Prostate gland (tissue), 2 donors: Measurements from ENCODE around the gene INTS14. TPM values are rescaled to one million over a fixed set of nuclear protein-coding genes. Genes with fewer than 3 reads are reported as not detected.

Experiments used
- DNase-seq: peaks from one replicate; pipeline ENCODE4 v3.0.0-alpha.2; 2019; ENCODE audit warnings: low spot score
- H3K27ac ChIP-seq, 2 donors: fragments of 200-600 bp; sonication (generic); 2 replicates each; pipeline ENCODE4 v1.5.1; 2017 to 2019
- H3K27me3 ChIP-seq: fragments of 200-600 bp; sonication (generic); replicated peaks from 2 replicates; pipeline ENCODE4 v1.5.1; 2019; ENCODE audit not compliant: insufficient read depth
- H3K36me3 ChIP-seq, 2 donors: fragments of 200-600 bp; sonication (generic); 1 replicate in 1 of 2; 2 replicates in 1 of 2; pipeline versions ENCODE4 v1.5.1 to v1.8.1; 2017 to 2019
- H3K4me1 ChIP-seq: fragments of 200-600 bp; sonication (generic); replicated peaks from 2 replicates; pipeline ENCODE4 v1.5.1; 2019
- H3K4me3 ChIP-seq, 2 donors: fragments of 200-600 bp; sonication (generic); 2 replicates each; pipeline ENCODE4 v1.5.1; 2017 to 2019
- H3K9me3 ChIP-seq: fragments of 200-600 bp; sonication (generic); 2 replicates; pipeline ENCODE4 v1.5.1; 2017
- POLR2A ChIP-seq: fragments of 450-650 bp; IDR thresholded peaks from one replicate; pipeline ENCODE4 v1.6.1; 2016; ENCODE audit warnings: antibody characterized with exemption, mild to moderate bottlenecking
- POLR2AphosphoS5 ChIP-seq: sonication (generic); formaldehyde crosslinking; IDR thresholded peaks from one replicate; pipeline ENCODE4 v1.6.1; 2017; ENCODE audit warnings: antibody characterized with exemption
- WGBS: methylation state at CpG from one replicate; pipeline ENCODE4 v1.1.5; 2018; 5-methylcytosine and 5-hydroxymethylcytosine counted together
- intact Hi-C: fragments of 100-400 bp; cut with DNase I; formaldehyde crosslinking; loops from one replicate; pipeline ENCODE4 v1.14.2; 2022
- total RNA-seq, 2 donors: library from RNA; depleted of rRNA; stranded (reverse); fragments of >200 nt; gene quantifications; one replicate each; pipeline ENCODE4 v1.1.0, GENCODE V29; 2016
- TF ChIP-seq, protein P1 (sequence below), 4 experiments: fragments of 200-600 bp in 2 of 4; fragments of 450-650 bp in 2 of 4; sonication (generic) in 2 of 4; IDR thresholded peaks; 1 replicate in 3 of 4; 2 replicates in 1 of 4; pipeline ENCODE4 v1.5.1; 2016 to 2019; ENCODE audit warnings: antibody characterized with exemption in 4 of 4, mild to moderate bottlenecking in 2 of 4, moderate library complexity in 2 of 4

Gene INTS14
- 10 to 100 TPM; 39.4 to 55.2 TPM for total RNA-seq

DNA sequence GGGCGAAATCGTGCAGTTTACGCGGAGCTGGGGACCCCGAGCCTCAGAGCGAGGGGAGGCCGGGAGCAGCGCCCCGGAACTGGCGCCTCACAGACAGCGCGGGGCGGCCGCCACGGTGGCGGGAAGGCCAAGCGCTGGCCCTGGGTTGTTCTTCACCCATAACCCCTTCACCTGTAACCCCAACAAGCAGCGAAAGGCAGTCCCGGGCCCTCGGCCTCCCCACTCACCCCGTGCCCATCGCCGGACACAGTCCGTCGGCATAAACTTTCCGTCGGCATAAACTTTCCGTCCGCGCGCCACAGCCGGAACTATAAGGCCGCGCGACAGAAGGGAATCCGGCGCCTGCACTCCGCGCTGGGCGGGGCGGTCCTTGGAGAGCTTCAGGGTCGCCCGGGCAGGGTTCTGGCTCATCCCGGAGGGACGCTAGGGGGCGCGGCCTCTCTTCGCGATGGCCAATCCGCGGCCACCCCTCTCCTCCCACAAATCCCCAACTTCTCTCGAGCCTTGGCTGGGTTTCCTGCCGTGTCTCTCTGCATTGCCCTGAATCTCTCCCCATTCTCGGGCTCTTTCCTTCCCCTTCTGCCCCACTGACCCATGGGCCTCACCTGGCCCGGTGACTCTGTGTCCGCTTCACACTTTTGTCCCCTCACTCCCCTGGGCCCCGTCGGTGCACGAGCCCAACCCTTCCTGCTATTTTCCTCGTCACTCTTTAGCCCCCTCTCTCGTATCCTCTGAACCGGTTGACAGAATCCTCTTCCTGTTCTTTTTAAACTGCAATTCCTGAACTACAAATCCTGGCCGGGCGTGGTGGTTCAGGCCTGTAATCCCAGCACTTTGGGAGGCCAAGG is at the start of gene INTS14:
INTS14 (minus strand) TSS at position 261 of the 848 bp plus-strand sequence. CDS start 3,751 bp downstream, outside the sequence.
- intact Hi-C loops = no loop called here
- under 1% methylated on average over 64 of the region's 64 CpGs for WGBS
- Histone ChIP-seq H3K4me1 (peaks cover 4% of the 10 kb centered on the region), H3K4me3 (peak within 1 kb of the TSS; percentile 79 to 91), H3K27ac (peak within 1 kb of the TSS; percentile 84 to 95), H3K9me3 (no peaks in the 10 kb centered on the region), H3K36me3 (no peaks in the 10 kb centered on the region), H3K27me3 (no peaks in the 10 kb centered on the region)
- DNase-seq = peak; percentile 97
- peak; percentile 91 for TF ChIP-seq POLR2AphosphoS5
- TF ChIP-seq, protein P1, sequence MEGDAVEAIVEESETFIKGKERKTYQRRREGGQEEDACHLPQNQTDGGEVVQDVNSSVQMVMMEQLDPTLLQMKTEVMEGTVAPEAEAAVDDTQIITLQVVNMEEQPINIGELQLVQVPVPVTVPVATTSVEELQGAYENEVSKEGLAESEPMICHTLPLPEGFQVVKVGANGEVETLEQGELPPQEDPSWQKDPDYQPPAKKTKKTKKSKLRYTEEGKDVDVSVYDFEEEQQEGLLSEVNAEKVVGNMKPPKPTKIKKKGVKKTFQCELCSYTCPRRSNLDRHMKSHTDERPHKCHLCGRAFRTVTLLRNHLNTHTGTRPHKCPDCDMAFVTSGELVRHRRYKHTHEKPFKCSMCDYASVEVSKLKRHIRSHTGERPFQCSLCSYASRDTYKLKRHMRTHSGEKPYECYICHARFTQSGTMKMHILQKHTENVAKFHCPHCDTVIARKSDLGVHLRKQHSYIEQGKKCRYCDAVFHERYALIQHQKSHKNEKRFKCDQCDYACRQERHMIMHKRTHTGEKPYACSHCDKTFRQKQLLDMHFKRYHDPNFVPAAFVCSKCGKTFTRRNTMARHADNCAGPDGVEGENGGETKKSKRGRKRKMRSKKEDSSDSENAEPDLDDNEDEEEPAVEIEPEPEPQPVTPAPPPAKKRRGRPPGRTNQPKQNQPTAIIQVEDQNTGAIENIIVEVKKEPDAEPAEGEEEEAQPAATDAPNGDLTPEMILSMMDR (IDR thresholded peaks at IDR 0.05) = peak; percentile 58 to 86 (median 84)
- TF ChIP-seq POLR2A = no peak

DNA sequence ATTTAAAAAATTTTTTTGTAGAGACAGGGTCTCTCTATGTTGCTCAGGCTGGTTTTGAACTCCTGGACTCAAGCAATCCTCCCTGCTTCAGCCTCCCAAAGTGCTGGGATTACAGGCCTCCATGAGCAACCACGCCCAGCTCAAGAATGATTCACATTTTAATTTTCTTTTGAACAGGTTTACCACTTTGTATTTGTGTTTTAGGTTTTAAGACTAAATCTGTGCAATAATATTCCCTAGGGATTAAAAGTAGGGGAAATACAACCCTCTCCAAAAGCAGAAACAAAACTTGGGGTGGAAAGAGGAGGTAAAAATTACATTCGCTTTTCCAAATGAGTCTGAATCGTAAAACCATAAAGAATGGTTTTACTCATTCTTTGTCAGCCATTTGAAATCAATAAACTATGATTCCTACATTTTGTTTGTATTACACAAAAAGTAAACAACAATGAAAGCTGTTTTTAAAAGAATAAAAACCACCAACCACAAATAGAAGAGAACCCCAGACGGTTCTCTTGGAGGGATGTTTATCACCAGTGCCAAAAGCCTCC is 48.6 kb upstream of the INTS14 start:
- intact Hi-C loops = no loop called here
- H3K4me3 ChIP-seq = no peak overlapping the region
- no peaks in the 10 kb centered on the region for H3K9me3 ChIP-seq
- peak overlapping the region; percentile 7 to 17 for H3K27ac ChIP-seq
- H3K27me3 ChIP-seq = no peaks in the 10 kb centered on the region
- no peaks in the 10 kb centered on the region for H3K4me1 ChIP-seq
- WGBS = 57% methylated on average over 4 of the region's 4 CpGs
- TF ChIP-seq POLR2AphosphoS5 (no peak), POLR2A (no peak)
- TF ChIP-seq, protein P1 (IDR thresholded peaks at IDR 0.05) = no peak
- H3K36me3 ChIP-seq = no peaks in the 10 kb centered on the region
- no peak for DNase-seq

- no peaks in the 10 kb centered on the region for H3K4me1 ChIP-seq
- WGBS = 58% methylated on average over 4 of the region's 4 CpGs
- TF ChIP-seq, protein P1 (IDR thresholded peaks at IDR 0.05) = no peak
- TF ChIP-seq POLR2AphosphoS5 (no peak), POLR2A (no peak)
- no peaks in the 10 kb centered on the region for H3K9me3 ChIP-seq
- DNase-seq = no peak
- H3K27ac ChIP-seq = no peak overlapping the region
- H3K27me3 ChIP-seq = no peaks in the 10 kb centered on the region
- H3K4me3 ChIP-seq = no peak overlapping the region
- no peaks in the 10 kb centered on the region for H3K36me3 ChIP-seq
- intact Hi-C loops = no loop called here
These were observed 44.5 kb upstream of the INTS14 start for GRCh38 chr15:65655457-65655856.

DNA sequence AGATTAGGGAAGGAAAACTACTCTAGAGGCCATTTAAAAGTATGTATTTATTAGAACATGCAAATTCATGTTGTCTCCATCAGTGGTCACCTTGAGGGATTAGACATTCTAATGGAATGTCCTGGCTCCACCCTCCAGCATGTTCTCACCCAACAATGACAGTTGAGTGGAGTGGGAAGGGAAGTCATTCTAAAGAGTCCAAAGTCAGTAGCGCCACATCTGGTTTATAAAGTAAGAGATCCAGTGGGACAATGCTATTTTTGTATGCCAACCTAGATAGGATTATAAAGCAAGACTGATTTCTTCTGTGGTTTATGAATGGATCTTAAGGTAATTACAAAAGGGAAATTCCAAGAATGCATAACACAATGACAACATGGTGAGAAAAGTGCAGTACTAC is 44.1 kb upstream of the INTS14 start:
- H3K27ac ChIP-seq = no peak overlapping the region
- no peak overlapping the region for H3K4me3 ChIP-seq
- intact Hi-C loops = no loop called here
- WGBS = 90% methylated on average over 1 of the region's 1 CpG
- H3K4me1 ChIP-seq = no peaks in the 10 kb centered on the region
- no peak for DNase-seq
- TF ChIP-seq POLR2A = no peak
- TF ChIP-seq, protein P1 (IDR thresholded peaks at IDR 0.05) = no peak
- TF ChIP-seq POLR2AphosphoS5 = no peak
- no peaks in the 10 kb centered on the region for H3K36me3 ChIP-seq
- H3K27me3 ChIP-seq = no peaks in the 10 kb centered on the region
- no peaks in the 10 kb centered on the region for H3K9me3 ChIP-seq
